ENCODE measurements around the gene CCDC86. TPM values are rescaled to one million over a fixed set of nuclear protein-coding genes. Genes with fewer than 3 reads are reported as not detected.

CCDC86 gene
- total RNA-seq, 2 donors from 2014 or later, result 16.4 to 23.9 TPM

GRCh38 chr11:60871378-60872061, 29.6 kb downstream of the CCDC86 start:
- no peak overlapping the region for H3K4me3 Mint-ChIP-seq
- peaks cover 28% of the 10 kb centered on the region for H3K4me1 Mint-ChIP-seq (ENCODE audit: low read depth)
- no peaks in the 10 kb centered on the region for H3K27me3 Mint-ChIP-seq (ENCODE audit: low read depth)
- no peaks in the 10 kb centered on the region for H3K36me3 Mint-ChIP-seq (ENCODE audit: insufficient read depth in 2 of 2)
- ATAC-seq (replicated peaks in 1 of 2) (peak; percentile 37 to 43), DNase-seq (no peak)
- no peak overlapping the region for H3K27ac Mint-ChIP-seq
- H3K9me3 Mint-ChIP-seq, result no peaks in the 10 kb centered on the region

- Mint-ChIP-seq H3K4me3 (no peak overlapping the region), H3K27ac (no peak overlapping the region), H3K36me3 (ENCODE audit: insufficient read depth in 2 of 2) (no peaks in the 10 kb centered on the region), H3K27me3 (ENCODE audit: low read depth) (no peaks in the 10 kb centered on the region), H3K4me1 (ENCODE audit: low read depth) (peaks cover 28% of the 10 kb centered on the region), H3K9me3 (no peaks in the 10 kb centered on the region)
- DNase-seq, result no peak
- no peak for ATAC-seq (replicated peaks in 1 of 2)
Observed at GRCh38 chr11:60872124-60872960, 30.4 kb downstream of the CCDC86 start.

GRCh38 chr11:60872961-60873524, 31.1 kb downstream of the CCDC86 start:
- no peak overlapping the region for H3K27ac Mint-ChIP-seq
- ATAC-seq (replicated peaks in 1 of 2) (no peak), DNase-seq (no peak)

GRCh38 chr11:60873533-60873932, 31.6 kb downstream of the CCDC86 start:
- no peak overlapping the region for H3K4me3 Mint-ChIP-seq
- ATAC-seq (replicated peaks in 1 of 2) (no peak), DNase-seq (no peak)
- H3K27me3 Mint-ChIP-seq (ENCODE audit: low read depth), result no peaks in the 10 kb centered on the region
- H3K36me3 Mint-ChIP-seq (ENCODE audit: insufficient read depth in 2 of 2), result no peaks in the 10 kb centered on the region
- H3K27ac Mint-ChIP-seq, result no peak overlapping the region
- peaks cover 28% of the 10 kb centered on the region for H3K4me1 Mint-ChIP-seq (ENCODE audit: low read depth)
- no peaks in the 10 kb centered on the region for H3K9me3 Mint-ChIP-seq

More at GRCh38 chr11:60872961-60873524, 31.1 kb downstream of the CCDC86 start:
- Mint-ChIP-seq H3K4me1 (ENCODE audit: low read depth) (peaks cover 28% of the 10 kb centered on the region), H3K4me3 (no peak overlapping the region), H3K36me3 (ENCODE audit: insufficient read depth in 2 of 2) (no peaks in the 10 kb centered on the region), H3K9me3 (no peaks in the 10 kb centered on the region), H3K27me3 (ENCODE audit: low read depth) (no peaks in the 10 kb centered on the region)

GRCh38 chr11:60874421-60875365, 32.8 kb downstream of the CCDC86 start:
- no peak overlapping the region for H3K27ac Mint-ChIP-seq
- no peak overlapping the region for H3K4me3 Mint-ChIP-seq
- no peaks in the 10 kb centered on the region for H3K9me3 Mint-ChIP-seq
- no peaks in the 10 kb centered on the region for H3K36me3 Mint-ChIP-seq (ENCODE audit: insufficient read depth in 2 of 2)
- DNase-seq (no peak), ATAC-seq (replicated peaks in 1 of 2) (no peak)
- H3K4me1 Mint-ChIP-seq (ENCODE audit: low read depth), result peaks cover 28% of the 10 kb centered on the region
- H3K27me3 Mint-ChIP-seq (ENCODE audit: low read depth), result no peaks in the 10 kb centered on the region

GRCh38 chr11:60875366-60876167, 33.7 kb downstream of the CCDC86 start:
- no peak for ATAC-seq (replicated peaks in 1 of 2)

GRCh38 chr11:60876168-60876485, 34.2 kb downstream of the CCDC86 start:
- Mint-ChIP-seq H3K27ac (no peak overlapping the region), H3K4me3 (no peak overlapping the region), H3K27me3 (ENCODE audit: low read depth) (no peaks in the 10 kb centered on the region), H3K36me3 (ENCODE audit: insufficient read depth in 2 of 2) (peaks cover 0 to 4% of the 10 kb centered on the region in 2 donors), H3K9me3 (no peaks in the 10 kb centered on the region), H3K4me1 (ENCODE audit: low read depth) (peaks cover 24% of the 10 kb centered on the region)
- DNase-seq (no peak), ATAC-seq (replicated peaks in 1 of 2) (no peak)

More at GRCh38 chr11:60875366-60876167, 33.7 kb downstream of the CCDC86 start:
- H3K4me3 Mint-ChIP-seq, result no peak overlapping the region
- peaks cover 28% of the 10 kb centered on the region for H3K4me1 Mint-ChIP-seq (ENCODE audit: low read depth)
- no peak for DNase-seq
- H3K27me3 Mint-ChIP-seq (ENCODE audit: low read depth), result no peaks in the 10 kb centered on the region
- H3K36me3 Mint-ChIP-seq (ENCODE audit: insufficient read depth in 2 of 2), result no peaks in the 10 kb centered on the region
- H3K27ac Mint-ChIP-seq, result no peak overlapping the region
- no peaks in the 10 kb centered on the region for H3K9me3 Mint-ChIP-seq

GRCh38 chr11:60878245-60879101, 36.6 kb downstream of the CCDC86 start:
- Mint-ChIP-seq H3K36me3 (ENCODE audit: insufficient read depth in 2 of 2) (peaks cover 0 to 13% of the 10 kb centered on the region in 2 donors), H3K27ac (no peak overlapping the region), H3K27me3 (ENCODE audit: low read depth) (no peaks in the 10 kb centered on the region), H3K4me3 (no peak overlapping the region), H3K9me3 (no peaks in the 10 kb centered on the region), H3K4me1 (ENCODE audit: low read depth) (peaks cover 8% of the 10 kb centered on the region)
- DNase-seq, result no peak
- no peak for ATAC-seq (replicated peaks in 1 of 2)

GRCh38 chr11:60879104-60879503, 37.2 kb downstream of the CCDC86 start:
- no peak overlapping the region for H3K4me3 Mint-ChIP-seq
- H3K4me1 Mint-ChIP-seq (ENCODE audit: low read depth), result peaks cover 4% of the 10 kb centered on the region
- ATAC-seq (replicated peaks in 1 of 2) (no peak), DNase-seq (no peak)
- peaks cover 0 to 14% of the 10 kb centered on the region in 2 donors for H3K36me3 Mint-ChIP-seq (ENCODE audit: insufficient read depth in 2 of 2)
- H3K27ac Mint-ChIP-seq, result no peak overlapping the region
- H3K9me3 Mint-ChIP-seq, result no peaks in the 10 kb centered on the region
- H3K27me3 Mint-ChIP-seq (ENCODE audit: low read depth), result no peaks in the 10 kb centered on the region

- ATAC-seq (replicated peaks in 1 of 2) (no peak), DNase-seq (no peak)
- no peaks in the 10 kb centered on the region for H3K27me3 Mint-ChIP-seq (ENCODE audit: low read depth)
- peaks cover 0 to 14% of the 10 kb centered on the region in 2 donors for H3K36me3 Mint-ChIP-seq (ENCODE audit: insufficient read depth in 2 of 2)
- H3K9me3 Mint-ChIP-seq, result no peaks in the 10 kb centered on the region
- no peak overlapping the region for H3K27ac Mint-ChIP-seq
- H3K4me3 Mint-ChIP-seq, result no peak overlapping the region
- H3K4me1 Mint-ChIP-seq (ENCODE audit: low read depth), result no peaks in the 10 kb centered on the region
Observed at GRCh38 chr11:60879971-60880588, 38.2 kb downstream of the CCDC86 start.

- no peak overlapping the region for H3K4me3 Mint-ChIP-seq
- H3K27ac Mint-ChIP-seq, result no peak overlapping the region
- H3K27me3 Mint-ChIP-seq (ENCODE audit: low read depth), result no peaks in the 10 kb centered on the region
- DNase-seq (no peak), ATAC-seq (replicated peaks in 1 of 2) (no peak)
- peaks cover 0 to 14% of the 10 kb centered on the region in 2 donors for H3K36me3 Mint-ChIP-seq (ENCODE audit: insufficient read depth in 2 of 2)
- no peaks in the 10 kb centered on the region for H3K9me3 Mint-ChIP-seq
- H3K4me1 Mint-ChIP-seq (ENCODE audit: low read depth), result no peaks in the 10 kb centered on the region
Observed at GRCh38 chr11:60880643-60881282, 38.9 kb downstream of the CCDC86 start.

Data from activated T-cell treated with anti-CD3 and anti-CD28 coated beads, Interleukin-2, amount 50 U/mL, for 72 hours (primary cell).